ENCODE results near the gene PEX3.

DNA sequence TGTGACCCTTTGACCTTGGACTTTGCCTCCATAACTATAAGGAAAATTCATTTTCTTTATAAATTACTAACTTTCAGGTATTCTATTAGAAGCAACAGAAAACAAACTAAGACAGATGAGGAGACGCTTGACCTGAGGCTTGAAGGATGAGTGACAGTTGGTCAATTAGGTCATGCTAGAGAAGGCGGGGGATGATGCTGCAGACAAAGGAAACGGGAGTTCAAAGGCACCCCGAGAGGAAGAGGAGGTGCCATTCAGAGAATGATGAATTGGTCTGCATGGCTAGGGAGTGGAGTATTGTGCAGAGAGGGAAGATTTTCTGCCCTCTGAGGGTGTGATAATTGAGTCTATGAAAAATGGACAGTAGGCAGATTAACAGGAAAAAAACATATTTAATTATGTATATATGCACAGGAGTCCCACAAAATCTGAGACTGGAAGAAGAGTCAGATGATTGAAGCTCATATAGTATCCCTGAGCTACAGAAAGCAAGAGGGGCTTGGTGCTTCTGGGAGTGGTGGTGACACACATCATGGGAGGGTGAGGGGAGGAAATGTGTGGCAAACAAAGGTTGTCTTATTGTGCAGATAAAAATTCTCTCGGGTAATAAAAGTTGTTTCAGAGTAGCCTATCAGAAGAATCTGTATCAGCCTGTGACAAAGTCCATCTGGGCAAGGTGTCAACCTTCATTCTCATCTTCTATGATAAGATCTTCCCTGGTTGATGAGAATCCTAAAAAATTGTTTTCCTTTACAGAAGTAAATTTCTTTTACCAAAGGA, 81.3 kb downstream of the PEX3 start:
- TF ChIP-seq, protein P1, sequence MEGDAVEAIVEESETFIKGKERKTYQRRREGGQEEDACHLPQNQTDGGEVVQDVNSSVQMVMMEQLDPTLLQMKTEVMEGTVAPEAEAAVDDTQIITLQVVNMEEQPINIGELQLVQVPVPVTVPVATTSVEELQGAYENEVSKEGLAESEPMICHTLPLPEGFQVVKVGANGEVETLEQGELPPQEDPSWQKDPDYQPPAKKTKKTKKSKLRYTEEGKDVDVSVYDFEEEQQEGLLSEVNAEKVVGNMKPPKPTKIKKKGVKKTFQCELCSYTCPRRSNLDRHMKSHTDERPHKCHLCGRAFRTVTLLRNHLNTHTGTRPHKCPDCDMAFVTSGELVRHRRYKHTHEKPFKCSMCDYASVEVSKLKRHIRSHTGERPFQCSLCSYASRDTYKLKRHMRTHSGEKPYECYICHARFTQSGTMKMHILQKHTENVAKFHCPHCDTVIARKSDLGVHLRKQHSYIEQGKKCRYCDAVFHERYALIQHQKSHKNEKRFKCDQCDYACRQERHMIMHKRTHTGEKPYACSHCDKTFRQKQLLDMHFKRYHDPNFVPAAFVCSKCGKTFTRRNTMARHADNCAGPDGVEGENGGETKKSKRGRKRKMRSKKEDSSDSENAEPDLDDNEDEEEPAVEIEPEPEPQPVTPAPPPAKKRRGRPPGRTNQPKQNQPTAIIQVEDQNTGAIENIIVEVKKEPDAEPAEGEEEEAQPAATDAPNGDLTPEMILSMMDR (IDR thresholded peaks at IDR 0.05; ENCODE audit: low read length): no peak
- TF ChIP-seq EZH2 (IDR thresholded peaks at IDR 0.05; ENCODE audit: borderline replicate concordance, low read length): no peak

Data from OCI-LY1 (cell line).